Skin epidermis (tissue), 12 donors: ENCODE results near the gene UXS1.
"Not testable (repeated sequence)": the region's sequence is repeated elsewhere in the genome, so short reads cannot be mapped to it uniquely, and the experiment has no call there.

ENCODE experiments used
- H3K27ac ChIP-seq, 21 experiments: fragments of 200-600 bp; sonication (generic) in 11 of 21; one replicate each; pipeline ENCODE4 v1.5.0; 2020; ENCODE audit warnings: mild to moderate bottlenecking in 3 of 21, inconsistent platforms in 2 of 21, moderate library complexity in 2 of 21
- H3K4me3 ChIP-seq, 7 experiments: fragments of 200-600 bp; sonication (generic) in 2 of 7; one replicate each; pipeline ENCODE4 v1.5.0; 2020; ENCODE audit warnings: inconsistent platforms in 2 of 7, mild to moderate bottlenecking in 2 of 7, moderate library complexity in 1 of 7

Gene UXS1

DNA sequence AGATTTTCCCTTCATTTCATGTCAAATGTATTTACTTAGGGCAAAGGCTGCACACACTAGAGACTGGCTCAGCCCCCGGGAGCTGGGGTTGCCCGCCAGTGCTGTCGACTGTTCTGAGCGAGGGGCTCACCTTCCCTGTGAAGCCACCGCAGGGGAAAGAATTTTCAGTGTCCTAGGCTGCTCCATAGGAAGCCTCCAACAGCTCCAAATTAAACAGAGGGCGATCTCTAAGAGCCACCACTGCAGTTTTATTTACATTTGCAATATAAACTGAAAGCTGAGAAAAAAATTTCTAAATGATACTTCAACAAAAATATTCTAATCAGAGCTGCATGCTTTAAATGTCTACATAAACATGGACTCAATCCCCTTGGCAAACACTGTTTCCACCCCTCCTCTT is 54.0 kb downstream of the UXS1 start:
- Histone ChIP-seq H3K27ac (no peak overlapping the region), H3K4me3 (no peak overlapping the region)

DNA sequence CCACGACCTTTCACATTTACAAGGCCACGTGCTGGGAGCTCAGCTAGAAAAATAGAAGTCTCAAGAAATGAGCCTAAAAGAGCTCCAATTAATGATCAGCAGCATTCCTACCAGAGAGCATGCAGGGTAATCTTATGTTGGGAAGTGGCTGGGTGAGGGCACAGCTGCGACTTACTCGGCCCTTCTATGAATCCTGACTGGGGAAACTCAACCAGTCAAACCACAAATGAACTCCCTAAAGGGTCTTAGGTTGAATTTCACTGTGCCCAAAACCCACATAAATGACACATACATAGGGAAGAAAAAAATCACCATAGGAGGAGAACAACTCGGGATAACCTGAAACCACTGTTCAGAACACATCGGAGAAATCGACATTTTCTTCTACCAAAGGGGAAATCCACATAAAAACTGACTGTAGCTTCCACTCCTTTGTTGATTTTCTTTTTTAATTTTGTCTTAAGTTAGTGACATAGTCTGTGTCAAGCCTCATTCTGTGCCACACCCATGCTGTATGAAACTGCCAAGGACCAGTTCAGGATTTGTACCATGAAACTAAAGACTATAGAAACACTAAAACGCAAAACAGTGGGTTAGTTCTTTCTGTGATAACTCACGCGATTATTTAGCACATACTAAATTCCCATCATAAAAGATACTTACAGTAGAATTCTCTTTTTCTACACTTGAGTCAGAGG is 54.7 kb downstream of the UXS1 start:
- peak overlapping the region in 12 of 21 experiments; percentile 4 to 74 (median 47) for H3K27ac ChIP-seq
- no peak overlapping the region for H3K4me3 ChIP-seq

DNA sequence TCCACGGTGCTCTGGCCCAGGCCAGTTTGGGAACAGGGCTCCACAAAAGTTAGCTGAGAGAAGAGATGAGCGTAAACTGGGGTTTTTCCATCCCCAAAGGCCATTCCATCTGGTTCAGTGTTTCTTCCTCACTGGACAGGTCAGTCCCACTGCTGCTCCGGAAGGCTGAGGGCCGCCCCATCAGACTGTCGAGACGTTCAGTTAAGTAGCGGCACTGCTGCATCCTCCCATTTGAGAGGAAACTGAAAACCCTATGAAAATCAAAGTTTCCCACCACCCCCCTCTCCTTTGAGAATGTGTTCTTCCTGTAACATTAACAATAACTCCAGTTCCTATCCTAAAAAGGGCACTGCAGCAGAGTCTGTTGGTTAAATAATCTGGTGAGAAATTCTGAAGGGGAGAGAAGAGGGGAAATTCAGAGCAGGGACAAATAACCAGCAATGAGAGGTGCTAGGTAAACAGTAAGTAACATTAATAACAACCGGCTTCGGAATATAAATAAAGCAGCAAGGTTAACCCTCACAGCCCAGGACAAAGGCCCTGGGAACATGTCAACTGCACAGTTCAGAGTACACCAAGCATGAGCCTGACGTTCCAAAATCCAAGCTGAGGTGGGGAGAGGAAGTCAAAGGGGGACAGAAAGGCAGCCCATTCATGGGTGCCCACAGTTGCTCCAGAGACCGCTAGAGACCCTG is 55.4 kb downstream of the UXS1 start:
- Histone ChIP-seq H3K4me3 (no peak overlapping the region), H3K27ac (peak overlapping the region in 13 of 21 experiments; percentile 4 to 74 (median 46))

DNA sequence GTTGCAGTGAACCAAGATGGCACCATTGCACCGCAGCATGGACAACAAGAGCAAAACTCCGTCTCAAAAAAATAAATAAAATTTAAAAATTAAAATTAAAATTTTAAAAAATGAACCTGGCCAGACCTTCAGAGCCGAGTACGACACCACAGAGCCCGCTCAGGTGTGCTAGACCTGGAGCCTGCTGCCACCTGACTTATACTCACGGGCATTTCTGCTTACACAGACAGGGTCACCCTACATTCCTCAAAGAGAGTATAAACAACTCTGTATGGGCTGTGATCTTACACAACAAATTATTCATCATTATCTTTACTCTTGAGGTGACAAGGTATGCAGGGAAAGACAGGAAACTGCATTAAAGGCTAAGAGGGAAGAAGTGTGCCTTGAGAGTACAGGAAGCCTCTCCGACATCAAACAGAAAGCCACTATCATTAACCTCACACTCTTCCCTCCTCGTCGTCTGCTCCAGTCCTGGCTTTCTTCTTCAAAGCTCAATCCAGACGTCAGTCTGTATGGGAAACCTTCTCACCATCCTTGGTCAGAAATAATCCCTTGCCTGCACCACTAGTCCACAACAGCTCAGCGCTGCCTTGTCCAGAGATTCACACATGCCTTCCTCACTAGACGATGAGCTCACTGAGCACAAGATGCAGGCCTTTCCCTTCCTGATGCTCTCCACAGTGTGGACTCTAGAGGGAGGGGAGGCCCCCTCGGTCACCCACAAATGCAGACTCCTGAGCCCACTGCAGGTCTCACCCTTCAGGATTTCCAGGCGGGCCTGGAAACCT is 56.2 kb downstream of the UXS1 start:
- H3K4me3 ChIP-seq: no peak overlapping the region

GRCh38 chr2:106131192-106131591 is 62.9 kb downstream of the UXS1 start:
- peak overlapping the region in 2 of 7 experiments; percentile 1 to 26 for H3K4me3 ChIP-seq
- H3K27ac ChIP-seq: not testable (repeated sequence)

More for the DNA sequence above, 56.2 kb downstream of the UXS1 start:
- peak overlapping the region in 11 of 21 experiments; percentile 4 to 74 (median 50) for H3K27ac ChIP-seq

- Histone ChIP-seq H3K27ac (peak overlapping the region in 18 of 21 experiments; percentile 5 to 85 (median 61)), H3K4me3 (peak overlapping the region in 4 of 7 experiments; percentile 1 to 26 (median 8))
Measured at GRCh38 chr2:106130251-106130998, 63.7 kb downstream of the UXS1 start.

DNA sequence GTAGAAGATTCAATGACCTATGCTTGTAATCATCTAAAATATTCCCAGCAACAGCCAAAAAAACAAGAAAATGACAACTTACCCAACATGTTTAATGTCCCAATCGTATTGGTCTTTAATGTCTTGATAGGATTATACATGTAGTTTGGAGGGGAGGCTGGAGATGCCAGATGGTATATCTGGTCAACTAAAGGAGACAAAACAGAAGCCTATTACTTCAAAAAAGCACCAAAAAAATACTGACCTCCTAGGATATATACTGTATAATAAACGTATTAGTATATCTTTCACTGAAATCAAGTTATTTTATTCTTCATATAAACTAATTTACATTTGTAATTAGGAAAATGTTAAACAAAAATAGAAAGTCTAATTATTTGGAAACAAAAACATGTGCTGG is 64.5 kb downstream of the UXS1 start:
- Histone ChIP-seq H3K27ac (no peak overlapping the region), H3K4me3 (no peak overlapping the region)

DNA sequence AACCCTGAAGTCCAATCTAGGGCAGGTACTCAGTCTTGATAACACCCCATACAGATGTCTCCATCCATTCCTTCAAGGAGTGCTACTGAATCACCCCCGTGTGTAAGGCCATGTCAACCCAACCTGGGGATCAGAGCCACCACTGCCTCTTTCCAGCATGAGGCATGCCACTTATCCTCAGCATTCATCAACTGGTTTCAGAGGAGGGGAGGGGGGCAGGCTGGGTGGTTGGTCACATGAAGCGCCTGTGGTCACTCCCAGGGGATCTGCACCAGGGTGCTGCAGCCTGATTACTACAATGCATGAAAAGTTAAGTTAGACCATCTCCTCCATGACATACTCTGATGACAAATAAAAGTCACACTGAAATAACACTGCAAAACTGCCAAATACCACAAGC is 65.0 kb downstream of the UXS1 start:
- no peak overlapping the region for H3K27ac ChIP-seq

DNA sequence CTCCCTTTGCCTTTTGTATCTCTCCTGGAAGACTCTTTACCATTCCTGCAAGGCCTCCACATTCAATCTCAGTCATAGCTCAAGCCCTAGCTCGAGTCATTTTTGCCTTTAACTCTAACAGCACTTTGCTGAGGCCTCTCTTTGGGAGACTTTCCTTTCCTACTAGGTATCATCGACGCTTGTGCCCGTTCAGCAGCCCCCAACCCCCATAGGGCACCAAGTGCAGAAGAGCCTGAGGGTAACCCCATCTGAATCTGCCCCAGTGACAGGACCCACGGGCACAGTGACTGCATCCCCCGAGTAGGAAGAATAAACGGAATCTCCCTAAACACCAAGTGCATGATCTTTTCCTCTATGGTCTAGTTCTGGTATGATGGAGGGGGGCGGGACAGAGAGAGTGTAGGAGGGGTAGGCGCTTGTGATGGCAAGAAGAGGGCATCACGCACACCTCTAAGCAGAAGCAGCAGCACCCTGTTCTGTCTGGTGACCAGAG is 66.3 kb downstream of the UXS1 start:
- Histone ChIP-seq H3K4me3 (no peak overlapping the region), H3K27ac (no peak overlapping the region)

More for the DNA sequence above, 65.0 kb downstream of the UXS1 start:
- H3K4me3 ChIP-seq: no peak overlapping the region

- no peak overlapping the region for H3K27ac ChIP-seq
- no peak overlapping the region for H3K4me3 ChIP-seq
Measured at GRCh38 chr2:106127282-106127771, 66.8 kb downstream of the UXS1 start.

DNA sequence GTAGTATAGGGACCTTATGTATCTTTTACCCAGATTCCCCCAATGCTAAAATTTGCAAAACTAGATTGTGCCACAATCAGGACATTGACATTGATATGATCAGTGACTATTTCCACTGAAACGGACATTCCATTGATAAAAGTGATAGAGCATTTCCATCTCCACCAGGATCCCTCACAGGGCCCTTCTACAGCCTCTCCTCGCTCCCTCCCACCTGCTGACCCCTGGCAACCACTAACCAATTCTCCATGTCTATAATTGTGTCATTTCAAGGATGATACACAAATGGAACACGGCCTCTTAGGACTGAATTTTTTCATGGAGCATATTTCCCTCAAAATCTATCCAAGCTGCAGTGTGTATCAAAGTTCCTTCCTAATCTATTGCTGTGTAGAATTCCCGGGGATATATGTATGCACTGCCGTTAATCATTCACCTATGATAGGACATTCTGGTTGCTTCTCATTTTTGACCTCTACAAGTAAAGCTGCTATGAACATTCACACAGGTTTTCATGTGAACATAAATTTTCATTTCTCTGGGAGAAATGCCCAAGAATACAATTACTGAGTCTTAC is 67.3 kb downstream of the UXS1 start:
- Histone ChIP-seq H3K27ac (no peak overlapping the region), H3K4me3 (no peak overlapping the region)

DNA sequence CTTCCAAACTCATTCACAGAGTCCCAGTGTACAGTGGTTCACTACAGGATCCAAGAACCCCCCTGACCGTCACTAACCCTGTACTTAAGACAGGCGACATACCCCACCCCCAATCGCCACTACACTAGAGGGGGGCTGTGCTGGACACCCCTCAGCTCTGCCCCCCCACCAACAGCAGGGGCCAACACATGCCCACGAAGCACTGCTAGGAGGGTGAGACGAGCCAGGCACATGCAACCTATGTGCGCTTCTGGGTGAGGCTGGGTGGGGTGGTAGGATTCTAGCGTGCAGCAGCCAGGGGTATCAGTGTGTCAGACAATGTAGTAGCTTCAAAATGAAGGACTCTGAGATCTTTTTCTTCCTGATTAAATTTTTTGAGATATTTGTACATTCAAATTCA is 67.8 kb downstream of the UXS1 start:
- H3K27ac ChIP-seq: no peak overlapping the region

DNA sequence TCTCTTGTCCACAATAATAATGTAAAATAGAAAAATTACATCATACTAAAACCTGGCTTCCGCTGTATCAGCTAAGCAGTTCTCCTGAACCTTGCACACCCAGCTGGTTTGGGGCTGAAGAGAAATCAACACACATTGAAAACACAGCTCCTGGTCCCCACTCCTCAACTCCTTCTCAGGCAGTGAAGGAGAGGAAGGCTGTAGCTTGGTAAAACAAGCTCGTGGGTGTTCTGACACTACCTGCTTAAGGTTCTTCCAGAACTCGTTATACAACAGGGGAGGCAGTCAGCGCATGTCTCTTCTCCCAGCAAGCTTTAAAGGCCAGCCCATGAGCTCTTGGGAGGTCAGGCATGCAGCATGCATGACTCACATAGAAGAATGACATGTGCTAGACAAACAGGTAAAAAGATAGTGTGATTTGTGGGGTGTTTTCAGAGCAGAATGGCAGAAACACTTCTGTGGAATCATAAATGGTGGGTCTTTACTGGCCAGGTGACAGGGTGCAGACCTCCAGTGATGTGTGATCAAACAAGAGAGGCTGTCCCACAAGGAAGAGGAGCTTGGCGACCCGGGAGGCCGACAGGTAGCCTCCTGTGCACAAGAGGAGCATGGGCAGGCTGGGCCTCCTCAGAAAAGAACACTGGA is 69.1 kb downstream of the UXS1 start:
- Histone ChIP-seq H3K27ac (peak overlapping the region in 15 of 21 experiments; percentile 18 to 78 (median 50)), H3K4me3 (no peak overlapping the region)

More for the DNA sequence above, 67.8 kb downstream of the UXS1 start:
- no peak overlapping the region for H3K4me3 ChIP-seq

- Histone ChIP-seq H3K4me3 (no peak overlapping the region), H3K27ac (peak overlapping the region in 6 of 21 experiments; percentile 33 to 78 (median 70))
Measured at GRCh38 chr2:106124106-106124756, 69.9 kb downstream of the UXS1 start.

GRCh38 chr2:106122157-106122556 is 71.9 kb downstream of the UXS1 start:
- H3K27ac ChIP-seq: no peak overlapping the region
- H3K4me3 ChIP-seq: no peak overlapping the region

DNA sequence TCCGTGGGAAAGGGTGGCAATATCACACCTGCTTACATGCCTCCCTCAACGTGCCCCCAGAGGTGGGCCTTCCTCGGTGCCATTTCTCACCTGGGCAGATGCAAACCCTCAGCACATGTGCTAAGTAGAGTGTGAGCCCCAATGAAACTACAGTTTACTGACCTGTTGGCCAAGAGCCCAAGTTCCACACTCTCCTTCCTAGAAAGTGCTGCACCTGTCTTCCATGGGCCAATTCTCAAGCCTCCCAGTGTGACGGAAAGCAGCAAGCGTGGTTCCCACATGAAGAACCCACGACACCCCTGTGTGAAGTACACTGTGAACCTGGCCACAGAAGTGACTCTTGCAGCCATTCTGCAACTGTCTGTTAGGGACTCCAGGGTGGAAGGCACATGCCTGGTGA is 73.7 kb downstream of the UXS1 start:
- H3K4me3 ChIP-seq: no peak overlapping the region
- no peak overlapping the region for H3K27ac ChIP-seq

DNA sequence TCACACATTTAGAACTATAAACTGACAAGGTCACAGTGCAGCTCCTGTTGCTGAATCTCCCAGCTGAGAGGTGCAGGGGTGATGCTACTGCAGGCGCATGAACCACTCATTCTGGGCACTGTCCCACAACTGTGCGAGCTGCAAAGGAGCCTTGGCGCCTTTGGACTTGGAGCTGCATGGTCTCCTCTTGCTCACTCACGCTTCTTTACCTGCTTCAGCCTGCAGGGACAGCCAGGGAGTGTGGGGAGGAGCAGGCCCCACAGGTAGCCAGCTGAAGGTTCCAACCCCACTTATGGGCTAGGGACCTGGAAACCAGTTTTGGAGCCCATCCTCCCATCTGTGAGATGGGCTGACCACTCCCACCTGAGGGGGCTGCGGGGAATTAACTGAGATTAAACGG is 75.0 kb downstream of the UXS1 start:
- Histone ChIP-seq H3K27ac (no peak overlapping the region), H3K4me3 (no peak overlapping the region)
